AG20443 (cell line): Measurements from ENCODE around the gene CCNYL1.

Experiments
- DNase-seq: peaks from one replicate; pipeline ENCODE4 v3.0.0; 2012; ENCODE audit warnings: low spot score, mixed read lengths

Gene CCNYL1

DNA sequence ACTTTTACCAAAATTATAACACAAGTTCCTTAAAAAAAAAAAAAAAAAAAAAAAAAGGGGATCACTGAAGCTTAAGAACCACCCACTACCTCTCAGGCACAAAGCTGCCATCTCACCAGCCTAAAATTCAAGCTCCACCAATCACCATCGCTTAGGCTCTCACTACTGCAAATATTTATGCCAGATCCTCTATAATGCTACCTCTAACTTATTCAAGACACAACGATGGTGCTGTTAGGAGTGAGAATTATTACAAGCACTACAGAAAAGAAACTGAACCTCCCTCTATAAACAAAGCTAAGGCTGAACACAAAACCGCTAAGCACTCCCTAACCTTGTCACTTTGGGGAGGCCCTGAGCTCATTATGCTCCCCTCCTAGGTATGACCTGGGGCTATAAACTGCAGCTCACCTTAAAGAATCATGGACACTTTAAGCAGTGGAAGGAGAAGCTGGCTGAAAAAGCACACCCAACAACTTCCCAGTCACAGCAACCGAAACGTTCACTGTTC is 54.7 kb downstream of the CCNYL1 start:
- DNase-seq = no peak

DNA sequence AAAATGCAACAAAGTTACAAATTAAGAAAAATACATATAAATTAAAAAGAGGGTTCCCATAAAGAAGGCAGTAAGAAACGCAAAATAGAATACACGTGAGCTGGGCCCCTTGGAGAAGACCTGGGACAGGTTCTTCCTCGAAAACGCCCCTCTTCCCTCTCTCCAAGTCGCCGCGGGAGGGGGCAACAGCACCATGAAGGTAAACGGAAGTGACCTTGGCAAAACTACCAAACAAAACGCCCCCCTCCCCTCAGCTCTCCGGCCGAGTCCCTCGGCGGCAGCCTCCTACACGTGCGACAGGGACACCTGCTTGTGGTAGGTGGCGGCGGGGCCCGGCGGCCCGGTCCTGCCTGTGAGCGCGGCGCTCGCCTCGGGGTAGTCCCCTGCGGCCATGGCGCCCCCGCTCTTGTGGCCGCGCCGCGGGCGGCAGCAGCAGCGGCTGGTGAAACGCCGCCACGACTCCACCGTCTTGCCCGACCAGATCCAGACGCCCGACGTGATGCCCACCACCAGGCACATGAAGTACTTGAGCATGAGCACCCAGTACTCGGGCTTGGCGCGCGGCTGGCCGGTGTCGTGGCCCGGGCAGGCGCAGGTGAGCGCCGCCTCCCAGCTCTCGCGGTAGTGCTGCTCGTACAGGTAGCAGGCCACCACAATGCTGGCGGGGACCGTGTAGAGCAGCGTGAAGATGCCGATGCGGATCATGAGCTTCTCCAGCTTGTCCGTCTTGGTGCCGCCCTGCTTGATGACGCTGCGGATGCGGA is 55.4 kb downstream of the CCNYL1 start:
- no peak for DNase-seq

DNA sequence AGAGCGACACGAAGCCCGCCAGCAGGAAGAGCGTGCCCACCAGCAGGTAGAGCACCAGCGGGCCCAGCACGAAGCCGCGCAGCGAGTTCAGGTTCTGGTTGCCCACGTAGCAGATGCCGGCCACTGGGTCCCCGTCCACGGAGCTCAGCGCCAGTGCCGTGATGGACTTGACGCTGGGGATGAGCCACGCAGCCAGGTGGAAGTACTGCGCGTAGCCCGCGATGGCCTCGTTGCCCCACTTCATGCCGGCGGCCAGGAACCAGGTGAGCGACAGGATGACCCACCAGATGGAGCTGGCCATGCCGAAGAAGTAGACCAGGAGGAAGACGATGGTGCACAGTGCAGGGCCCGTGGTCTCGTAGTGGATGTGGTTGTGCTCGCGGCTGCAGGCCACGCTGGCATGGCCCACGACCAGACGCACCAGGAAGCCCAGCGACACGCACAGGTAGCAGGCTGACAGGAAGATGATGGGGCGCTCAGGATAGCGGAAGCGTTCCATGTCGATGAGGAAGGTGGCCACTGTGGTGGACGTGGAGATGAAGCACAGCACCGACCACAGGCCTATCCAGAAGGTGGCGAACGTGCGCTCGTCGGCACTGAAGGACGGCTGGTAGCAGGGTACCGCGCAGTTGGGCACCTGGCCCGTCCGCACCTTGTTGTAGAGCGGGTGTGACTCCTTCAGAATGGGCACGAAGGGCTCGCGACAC is 56.2 kb downstream of the CCNYL1 start:
- DNase-seq = peak; percentile 39

DNA sequence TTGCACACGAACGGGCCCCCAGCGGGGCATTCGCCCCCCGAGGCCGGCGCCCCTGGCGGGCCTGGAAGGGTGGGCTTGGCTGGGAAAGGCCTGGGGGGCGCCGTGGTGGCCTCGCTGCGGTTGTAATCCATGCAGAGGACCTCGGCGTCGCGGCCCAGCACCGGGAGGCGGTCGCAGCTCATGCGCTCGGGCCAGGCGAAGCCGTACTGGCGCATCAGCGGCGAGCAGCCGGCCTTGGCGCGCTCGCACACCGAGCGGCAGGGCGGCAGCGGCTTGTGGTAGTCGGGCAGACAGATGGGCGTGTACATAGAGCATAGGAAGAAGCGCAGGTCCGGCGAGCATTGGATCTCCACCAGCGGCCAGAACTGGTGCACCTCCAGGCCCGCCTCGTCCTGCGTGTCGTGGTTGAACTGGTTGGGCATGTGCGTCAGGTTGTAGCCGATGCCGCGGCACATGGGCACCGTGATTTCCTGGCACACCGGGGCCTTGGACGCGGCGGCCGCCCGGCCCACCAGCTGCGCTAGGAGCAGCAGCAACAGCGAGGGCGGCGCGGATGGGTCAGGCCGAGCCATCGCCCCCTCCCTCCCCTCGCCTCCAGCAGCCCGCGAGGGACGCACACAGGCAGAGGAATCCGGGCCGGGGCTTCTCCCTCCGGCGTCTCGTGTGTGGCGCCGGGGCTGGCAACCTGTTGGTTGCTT is 56.9 kb downstream of the CCNYL1 start:
- DNase-seq = peak; percentile 52

DNA sequence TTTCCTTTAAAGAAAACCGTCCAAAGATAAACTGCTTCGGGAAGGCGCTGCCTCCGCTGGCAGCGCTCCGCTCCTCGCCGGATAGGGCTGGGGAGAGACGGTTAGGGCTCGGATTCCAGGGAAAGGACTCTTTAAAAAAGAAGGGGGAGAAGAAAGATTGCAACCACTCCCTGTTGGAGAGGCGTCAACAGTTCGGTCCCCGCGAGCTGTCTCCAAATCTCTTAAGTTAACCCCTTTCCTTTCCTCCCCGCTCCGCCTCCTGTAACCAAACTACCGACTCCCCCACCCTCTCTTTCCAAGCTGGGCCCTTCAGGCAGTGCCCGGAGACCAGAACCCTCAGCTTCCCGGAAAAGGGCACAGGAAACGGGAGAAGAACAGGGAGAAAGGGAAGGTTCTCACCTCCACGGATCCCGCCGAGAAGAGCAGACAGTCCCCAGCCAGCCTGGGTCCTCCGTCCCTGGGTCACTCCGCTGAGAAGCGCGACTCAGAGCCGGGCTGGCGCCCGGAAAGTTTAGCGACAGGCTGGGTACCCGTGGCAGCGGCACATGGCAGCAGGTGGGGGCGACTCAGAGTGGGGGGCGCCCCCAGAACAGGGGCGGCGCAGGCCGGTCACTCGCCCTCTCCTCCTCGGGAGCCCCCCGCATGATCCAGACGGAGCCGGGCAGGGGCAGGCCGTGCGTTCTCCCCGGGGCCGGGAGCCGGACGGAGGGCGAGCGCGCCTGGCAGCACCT is 57.6 kb downstream of the CCNYL1 start:
- peak; percentile 51 for DNase-seq

DNA sequence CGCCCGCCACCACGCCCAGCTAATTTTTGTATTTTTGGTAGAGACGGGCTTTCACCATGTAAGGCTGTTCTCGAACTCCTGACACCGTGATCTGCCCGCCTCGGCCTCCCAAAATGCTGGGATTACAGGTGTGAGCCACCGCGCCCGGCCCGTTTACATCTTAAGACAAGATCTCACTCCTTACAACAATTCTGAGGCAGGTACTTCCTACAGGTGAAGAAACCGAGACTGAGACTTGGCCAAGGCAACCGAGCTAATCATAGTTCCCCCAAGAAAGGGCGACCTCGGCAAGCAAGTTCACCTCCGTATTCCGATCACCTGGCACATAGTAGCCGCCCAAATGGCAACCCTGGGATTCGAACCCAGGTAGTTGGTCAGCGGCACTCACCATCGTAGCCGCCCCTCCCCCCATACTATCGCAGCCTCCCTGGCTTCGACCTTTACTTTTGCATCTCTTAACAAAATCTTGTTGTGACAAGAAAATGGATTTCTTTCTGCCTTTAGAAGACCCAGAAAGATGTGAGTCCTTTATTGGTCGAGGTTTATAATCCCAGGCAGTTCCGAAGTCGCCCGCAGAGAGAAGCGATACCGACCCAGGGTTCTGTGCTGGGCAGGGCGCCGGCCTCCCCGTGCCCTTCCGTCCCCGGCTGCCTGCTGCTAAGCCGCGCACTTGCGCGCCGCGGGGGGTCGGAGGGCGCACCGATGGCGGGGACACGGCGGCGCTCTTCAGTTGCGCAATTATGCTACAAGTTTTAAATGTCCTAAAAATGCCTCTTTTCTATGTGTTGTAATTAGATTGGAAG is 59.4 kb downstream of the CCNYL1 start:
- DNase-seq = peak; percentile 51

DNA sequence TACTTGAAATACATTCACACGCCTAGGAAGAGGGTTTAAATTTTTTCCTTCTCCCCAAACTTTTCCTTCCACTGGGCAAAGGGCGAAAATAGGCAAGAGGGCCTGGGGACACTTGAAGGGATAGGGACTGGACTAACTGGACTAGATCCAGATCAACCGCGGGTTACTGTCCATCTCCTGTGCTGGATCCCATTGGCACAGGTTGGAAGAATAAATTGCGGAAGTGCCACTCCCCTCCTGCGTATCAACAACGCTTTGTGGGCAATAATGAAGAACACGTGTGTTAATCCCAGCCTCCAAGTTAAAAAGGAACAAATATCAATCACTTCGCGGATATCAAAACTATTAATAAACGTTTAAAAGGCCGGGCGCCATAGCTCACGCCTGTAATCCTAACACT is 60.0 kb downstream of the CCNYL1 start:
- no peak for DNase-seq

DNA sequence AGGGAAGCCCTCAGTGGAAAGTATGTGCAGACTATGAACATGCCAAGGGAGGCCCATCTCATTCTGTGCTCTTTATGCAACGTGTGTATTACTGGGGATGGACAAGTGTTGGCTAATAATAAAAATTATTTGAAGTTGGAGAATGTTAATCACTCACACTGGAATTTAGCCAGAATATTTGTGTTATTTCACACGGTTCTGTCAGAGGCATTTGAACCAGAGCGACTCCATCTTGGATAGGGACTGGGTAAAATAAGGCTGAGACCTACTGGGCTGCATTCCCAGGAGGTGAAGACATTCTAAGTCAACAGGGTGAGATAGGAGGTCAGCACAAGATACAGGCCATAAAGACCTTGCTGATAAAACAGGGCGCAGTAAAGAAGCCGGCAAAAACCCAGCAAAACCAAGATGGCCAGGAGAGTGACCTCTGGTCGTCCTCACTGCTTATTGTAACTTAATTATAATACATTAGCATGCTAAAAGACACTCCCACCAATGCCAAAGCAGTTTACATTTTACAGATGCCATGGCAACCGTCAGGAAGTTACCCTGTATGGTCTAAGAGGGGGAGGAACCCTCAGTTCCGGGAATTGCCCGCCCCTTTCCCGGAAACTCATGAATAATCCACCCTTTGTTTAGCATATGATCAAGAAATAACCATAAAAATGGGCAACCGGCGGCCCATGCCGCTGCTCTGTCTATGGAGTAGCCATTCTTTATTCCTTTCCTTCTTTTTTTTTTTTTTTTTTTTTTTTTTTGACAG is 60.8 kb downstream of the CCNYL1 start:
- no peak for DNase-seq

DNA sequence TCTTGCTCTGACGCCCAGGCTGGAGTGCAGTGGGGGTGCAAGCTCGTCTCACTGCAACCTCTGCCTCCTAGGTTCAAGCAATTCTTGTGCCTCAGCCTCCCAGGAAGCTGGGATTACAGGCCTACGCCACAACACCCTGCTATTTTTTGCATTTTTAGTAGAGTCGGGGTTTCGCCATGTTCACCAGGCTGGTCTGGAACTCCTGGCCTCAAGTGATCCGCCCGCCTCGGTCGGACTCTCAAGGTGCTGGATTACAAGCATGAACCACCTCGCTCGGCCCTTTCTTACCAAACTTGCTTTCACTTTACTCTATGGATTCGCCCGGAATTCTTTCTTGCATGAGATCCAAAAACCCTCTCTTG is 61.4 kb downstream of the CCNYL1 start:
- DNase-seq = no peak

DNA sequence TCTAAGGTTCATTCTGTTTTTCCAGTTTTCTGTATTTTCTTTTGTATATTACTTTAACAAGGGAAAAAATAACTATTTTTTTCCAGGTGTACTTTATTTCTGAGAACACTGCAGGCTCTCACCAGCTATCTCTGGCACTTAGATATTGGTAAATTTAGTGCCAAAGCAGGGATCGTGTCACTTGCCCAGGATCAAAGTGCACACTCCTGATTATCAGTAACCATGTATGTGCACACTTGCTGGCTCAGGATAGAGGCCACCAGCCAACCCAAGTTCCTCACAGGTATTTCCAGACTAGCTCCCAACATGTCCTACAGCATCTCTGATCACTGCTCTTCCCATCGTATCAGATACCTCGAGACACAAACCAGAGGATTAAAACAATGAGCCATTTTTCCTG is 64.0 kb downstream of the CCNYL1 start:
- no peak for DNase-seq

DNA sequence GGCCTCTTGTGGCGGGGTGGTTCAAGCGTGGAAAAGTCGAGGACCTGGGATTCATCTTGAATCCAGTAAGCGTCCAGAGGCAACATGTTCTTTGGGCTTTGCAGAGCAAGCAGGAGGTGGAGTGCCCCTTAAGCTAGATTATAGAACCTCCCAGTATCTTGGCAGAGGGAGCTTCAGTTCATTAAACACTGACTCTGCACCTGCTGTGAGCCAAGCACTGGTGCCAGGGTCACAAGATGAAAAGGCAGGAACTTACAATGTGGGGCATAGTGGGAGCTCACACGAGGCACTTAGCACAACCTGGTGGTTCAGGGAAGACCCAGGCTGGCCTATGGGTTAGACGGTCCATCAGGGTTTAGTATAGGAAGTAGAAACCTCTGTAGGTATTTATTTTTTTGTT is 65.7 kb downstream of the CCNYL1 start:
- DNase-seq = no peak

DNA sequence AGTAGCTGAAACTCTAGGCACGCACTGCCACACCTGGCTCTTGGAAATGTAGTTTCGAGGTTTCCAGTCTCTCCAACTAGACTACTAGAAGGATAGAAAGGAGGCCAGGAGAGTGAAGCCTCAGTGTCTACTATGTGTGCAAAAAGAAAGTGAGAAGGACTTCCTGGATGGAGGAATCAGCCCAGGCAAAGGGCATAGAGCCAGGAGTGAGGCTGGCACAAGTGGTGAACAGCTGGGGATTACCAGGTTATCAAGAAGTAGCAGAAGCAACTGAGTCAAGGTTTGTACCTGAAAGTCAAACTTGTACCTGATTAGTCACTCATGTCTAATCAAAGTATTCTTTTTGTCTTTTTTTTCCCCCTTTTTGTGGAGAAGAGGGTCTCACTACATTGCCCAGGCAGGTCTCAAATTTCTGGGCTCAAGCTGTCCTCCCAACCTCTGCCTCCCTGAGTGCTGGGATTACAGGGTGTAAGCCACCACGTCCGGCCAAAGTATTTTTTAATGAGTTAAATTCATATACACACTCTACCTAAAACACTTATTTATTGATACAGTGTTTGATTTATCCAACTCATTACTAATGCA is 67.0 kb downstream of the CCNYL1 start:
- DNase-seq = no peak

DNA sequence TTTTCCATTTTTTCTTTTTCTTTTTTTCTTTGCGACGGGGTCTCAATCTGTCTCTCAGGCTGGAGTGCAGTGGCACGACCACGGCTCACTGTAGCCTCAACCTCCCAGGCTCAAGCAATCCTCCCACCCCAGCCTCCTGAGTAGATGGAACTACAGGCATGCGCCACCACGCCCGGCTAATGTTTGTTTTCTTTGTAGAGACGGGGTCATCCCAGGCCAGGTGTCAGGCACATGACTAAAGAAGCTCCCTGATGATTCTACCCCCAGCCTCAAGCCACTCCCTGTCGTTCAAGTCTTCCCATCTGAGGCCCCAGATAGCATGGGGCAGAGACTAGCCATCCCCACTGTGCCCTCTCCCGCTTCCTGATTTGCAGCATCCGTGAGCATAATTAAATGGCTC is 68.1 kb downstream of the CCNYL1 start:
- no peak for DNase-seq

DNA sequence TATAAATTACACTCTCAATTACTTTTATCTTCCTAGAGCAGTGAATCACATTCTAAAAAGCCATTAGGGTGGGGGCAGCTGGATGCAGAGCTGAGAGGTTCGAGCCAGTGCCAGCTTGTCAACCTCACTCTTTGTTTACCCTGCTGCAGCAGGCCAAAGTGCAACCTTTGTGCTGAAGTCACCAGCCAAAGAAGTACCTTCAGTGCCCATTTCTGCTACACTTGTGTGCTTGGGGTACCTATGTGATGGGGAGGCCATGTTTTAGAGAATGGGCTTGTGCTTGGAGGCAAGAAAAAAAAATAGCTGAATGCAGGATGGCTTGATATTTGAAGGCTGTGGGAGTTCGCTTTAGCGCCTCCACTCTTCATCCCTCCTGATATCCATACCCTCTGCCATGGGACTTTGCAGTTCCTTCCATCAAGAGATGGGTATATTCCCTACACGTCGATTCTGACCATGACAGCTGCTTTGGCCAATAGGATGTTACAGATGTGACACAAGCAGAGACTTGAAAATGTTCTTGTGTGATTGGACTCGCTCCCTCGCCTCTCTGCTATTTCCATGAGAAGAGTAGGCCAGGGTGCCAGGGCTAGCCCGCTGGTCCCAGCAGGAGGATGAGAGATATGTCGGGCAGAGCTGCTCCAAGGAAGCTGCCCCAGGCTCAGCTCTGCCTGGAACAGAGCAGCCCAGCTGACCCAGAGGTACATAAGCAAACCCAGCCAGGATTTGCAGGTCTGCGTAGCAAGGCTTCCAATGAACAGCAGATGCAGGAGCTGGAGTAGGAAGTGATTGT is 71.0 kb downstream of the CCNYL1 start:
- DNase-seq = no peak

DNA sequence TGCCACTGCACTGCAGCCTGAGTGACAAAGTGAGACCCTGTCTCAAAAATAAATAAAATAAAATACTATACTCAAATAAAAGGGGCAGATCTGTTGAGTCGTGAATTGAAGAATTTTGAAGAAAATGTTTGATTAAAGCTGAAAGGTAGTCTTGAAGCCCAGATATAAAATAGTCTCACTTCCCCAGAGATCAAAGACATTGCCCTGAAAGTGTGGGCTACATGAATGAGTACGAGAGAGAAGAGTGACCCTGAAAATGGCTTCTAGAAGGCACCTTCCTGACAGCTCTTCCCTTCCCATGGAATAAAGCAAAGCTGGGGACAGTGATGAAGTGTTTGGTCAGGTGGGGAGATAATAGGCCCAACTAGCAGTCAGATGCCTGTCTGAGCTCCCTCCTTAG is 72.1 kb downstream of the CCNYL1 start:
- no peak for DNase-seq

DNA sequence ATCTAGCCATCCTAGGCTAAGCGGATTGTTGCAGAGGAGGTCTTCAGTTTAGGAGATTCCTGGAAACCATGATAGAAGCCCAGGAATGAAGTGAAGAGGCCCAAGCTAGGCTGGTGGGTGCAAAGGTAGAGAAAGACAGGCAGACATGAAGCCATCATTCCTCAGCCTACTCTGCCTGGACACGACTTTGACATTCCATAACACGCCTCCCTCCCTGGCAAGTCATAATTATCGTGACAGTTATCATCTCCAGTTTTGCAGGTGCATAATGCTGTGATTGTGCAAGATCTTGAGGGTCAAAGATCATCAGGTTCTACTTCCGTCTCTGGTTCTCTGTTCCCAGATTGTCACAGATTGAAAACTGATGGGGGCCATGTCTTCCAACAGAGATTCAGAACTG is 73.5 kb downstream of the CCNYL1 start:
- no peak for DNase-seq

DNA sequence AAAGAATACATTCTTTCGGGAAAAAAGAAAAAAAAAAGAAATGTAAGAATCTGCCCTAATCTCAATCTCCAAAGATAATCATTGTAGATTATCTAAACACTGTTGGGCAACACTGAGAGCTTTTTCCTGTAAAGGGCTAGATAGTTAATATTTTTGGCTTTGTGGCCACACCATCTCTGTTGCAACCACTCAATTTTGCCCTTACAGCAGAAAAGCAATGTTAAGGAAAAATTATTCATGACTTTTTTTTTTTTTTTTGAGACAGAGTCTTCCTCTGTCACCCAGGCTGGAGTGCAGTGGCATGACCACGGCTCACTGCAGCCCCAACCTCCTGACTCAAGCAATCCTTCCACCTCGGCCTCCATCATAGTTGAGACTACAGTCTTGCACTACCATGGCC is 75.6 kb downstream of the CCNYL1 start:
- no peak for DNase-seq

DNA sequence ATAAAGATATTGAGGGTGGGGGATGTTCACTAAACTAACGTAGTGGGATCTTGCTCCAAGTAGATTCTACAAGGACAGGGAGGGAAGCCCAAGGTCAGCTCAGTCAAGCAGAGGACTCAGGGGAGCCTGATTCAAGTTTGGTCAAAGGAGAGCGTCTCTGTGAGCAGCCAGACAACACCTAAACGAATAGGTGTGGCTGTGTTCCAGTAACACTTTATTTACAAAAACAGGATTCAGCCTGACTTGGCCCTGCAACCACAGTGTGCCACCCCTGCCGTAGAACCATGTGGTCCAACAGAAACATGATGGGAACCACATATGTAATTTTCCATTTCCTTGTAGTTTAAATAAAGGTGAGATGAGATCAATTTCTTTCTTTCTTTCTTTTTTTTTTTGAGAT is 76.4 kb downstream of the CCNYL1 start:
- no peak for DNase-seq

DNA sequence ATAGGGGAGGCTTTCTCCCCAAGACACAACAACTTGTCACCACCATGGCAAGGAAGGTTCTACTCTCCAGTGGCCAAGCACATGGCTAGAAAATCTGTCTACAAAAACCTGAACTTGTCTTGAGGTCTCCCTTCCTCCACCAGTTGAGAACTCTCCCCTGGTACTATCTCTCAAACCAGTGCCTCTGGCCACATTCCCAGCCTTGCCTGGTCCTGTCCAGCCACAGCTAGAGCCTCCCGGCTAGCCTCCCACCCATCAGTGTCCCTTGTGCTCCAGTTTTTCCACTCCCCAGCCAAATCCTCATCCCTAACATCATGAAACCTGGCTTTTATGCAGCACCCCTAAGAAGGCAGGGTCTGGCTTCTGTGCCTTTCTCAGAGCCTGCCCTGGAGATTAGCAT is 79.5 kb downstream of the CCNYL1 start:
- no peak for DNase-seq
